Heart left ventricle (tissue), 13 donors: ENCODE data around the gene DCK.
"Not testable (repeated sequence)": the region's sequence is repeated elsewhere in the genome, so short reads cannot be mapped to it uniquely, and the experiment has no call there.

Experiments
- CTCF ChIP-seq, 12 donors: fragments of 200-600 bp; sonication (generic) in 4 of 12; IDR thresholded peaks; one replicate each; pipeline versions ENCODE4 v1.5.0 to v1.8.0; 2018 to 2022; ENCODE audit warnings: antibody characterized with exemption in 12 of 12, mild to moderate bottlenecking in 5 of 12
- POLR2A ChIP-seq, 2 donors: fragments of 450-650 bp; IDR thresholded peaks; one replicate each; pipeline ENCODE4 v1.6.1; 2017; ENCODE audit warnings: antibody characterized with exemption in 2 of 2, mild to moderate bottlenecking in 2 of 2, moderate library complexity in 2 of 2
- donor health status: ischemic (EF 13 %, LVEDD 7.1; RV severe dilation, severe dysfunction).
- donor health status: DM: no; HTN: yes; CAD: no.
- donor health status: DM: no; HTN: no; CAD: no.
- donor health status: ischemic (EF 25% LVEDD 6.9; RV normal size, moderate dysfunction).
- donor health status: ischemic (EF 25% LVEDD 5.7; RV mildly dilated, moderate dysfunction).
- donor health status: ischemic (EF 35%, LVEDD 5.7; RV mildly dilated, moderate dysfunction).
- donor health status: nonischemic (EF 11% LVEDD 7.7; RV severe dilation, severe dysfunction).
- donor health status: DM: yes; HTN: yes; CAD: no.
- donor health status: PGD.
- donor health status: ischemic (EF 29% LVEDD 5.4; RV normal size, mild dysfunction).
- donor health status: nonischemic (EF 23%, LVEDD 6.1; RV moderate dilation, normal function).

GRCh38 chr4:70999639-71000038 is 6.2 kb downstream of the DCK start:
- TF ChIP-seq POLR2A, CTCF (IDR thresholded peaks at IDR 0.05): not testable (repeated sequence)
